Activated naive CD4-positive, alpha-beta T cell treated with anti-CD3 and anti-CD28 coated beads for 36 hours (primary cell): ENCODE results near the gene CDKL2. TPM values are rescaled to one million over a fixed set of nuclear protein-coding genes. Genes with fewer than 3 reads are reported as not detected.
A peak's percentile ranks its signal among the peaks of the same experiment; 100 is the strongest.
"Not testable (repeated sequence)": the region's sequence is repeated elsewhere in the genome, so short reads cannot be mapped to it uniquely, and the experiment has no call there.

Source experiments
- CTCF ChIA-PET: fragments of 350-600 bp; sonication (Branson Sonifier 250); formaldehyde crosslinking; loops from one replicate; lab custom pipeline; 2021; ENCODE audit warnings: antibody characterized with exemption; lab: Charles Lee
- DNase-seq: peaks from one replicate; pipeline ENCODE4 v3.0.0-alpha.2; 2020
- H3K27ac Mint-ChIP-seq: one replicate; pipeline ENCODE4 v1.8.0; 2021; ENCODE audit warnings: mild to moderate bottlenecking, mixed read lengths
- H3K27me3 Mint-ChIP-seq: one replicate; pipeline ENCODE4 v1.8.0; 2021; ENCODE audit warnings: low read depth, mixed read lengths
- H3K36me3 Mint-ChIP-seq: one replicate; pipeline ENCODE4 v1.8.0; 2021; ENCODE audit warnings: low read depth, mixed read lengths
- H3K4me1 Mint-ChIP-seq: one replicate; pipeline ENCODE4 v1.8.0; 2021; ENCODE audit warnings: low read depth, mixed read lengths
- H3K4me3 Mint-ChIP-seq: one replicate; pipeline ENCODE4 v1.8.0; 2021; ENCODE audit warnings: mild to moderate bottlenecking, moderate library complexity, mixed read lengths
- H3K9me3 Mint-ChIP-seq: one replicate; pipeline ENCODE4 v1.8.0; 2021; ENCODE audit warnings: mixed read lengths
- intact Hi-C: fragments of 100-400 bp; cut with micrococcal nuclease; formaldehyde crosslinking; loops from one replicate; pipeline ENCODE4 v1.15.1; 2023
- total RNA-seq, 2 experiments: library from RNA; stranded (reverse); gene quantifications; one replicate each; pipeline ENCODE4 v1.2.3, GENCODE V29; 2021

The CDKL2 gene
- total RNA-seq = 1 to 10 TPM in 1 of 2 experiments, under 1 TPM in 1; 0.79 to 1.2 TPM

GRCh38 chr4:75630174-75630936 lies at the start of gene CDKL2:
Gene CDKL2, minus strand, starts transcription at chr4:75630528. Its CDS starts 4,540 bp downstream, at chr4:75625988.
- Mint-ChIP-seq H3K4me3 (peak within 1 kb of the TSS; percentile 72), H3K4me1 (peaks cover 5% of the 10 kb centered on the region), H3K27me3 (no peaks in the 10 kb centered on the region), H3K36me3 (no peaks in the 10 kb centered on the region), H3K9me3 (no peaks in the 10 kb centered on the region), H3K27ac (no peak within 1 kb of the TSS)
- CTCF ChIA-PET = no interaction called here
- intact Hi-C loops = loop anchor here (1.0 to 10.0 kb wide), 7 partner anchors 25 to 514 kb away; partner anchors contain the start of genes G3BP2, NUP54, RCHY1 and THAP6
- DNase-seq = peak; percentile 91

- H3K4me3 Mint-ChIP-seq = no peak overlapping the region
- H3K9me3 Mint-ChIP-seq = no peaks in the 10 kb centered on the region
- CTCF ChIA-PET = no interaction called here
- H3K4me1 Mint-ChIP-seq = peaks cover 16% of the 10 kb centered on the region
- H3K36me3 Mint-ChIP-seq = no peaks in the 10 kb centered on the region
- intact Hi-C loops = loop anchor here (10.0 kb wide), 1 partner anchor 376 kb away; no protein-coding TSS in a partner anchor
- no peak for DNase-seq
- no peaks in the 10 kb centered on the region for H3K27me3 Mint-ChIP-seq
- no peak overlapping the region for H3K27ac Mint-ChIP-seq
Observed at GRCh38 chr4:75678965-75679364, 48.6 kb upstream of the CDKL2 start.

GRCh38 chr4:75678473-75678872 lies 48.1 kb upstream of the CDKL2 start:
- CTCF ChIA-PET = no interaction called here
- no peak overlapping the region for H3K27ac Mint-ChIP-seq
- intact Hi-C loops = loop anchor here (10.0 kb wide), 1 partner anchor 376 kb away; no protein-coding TSS in a partner anchor
- DNase-seq = no peak
- no peaks in the 10 kb centered on the region for H3K9me3 Mint-ChIP-seq
- peaks cover 14% of the 10 kb centered on the region for H3K4me1 Mint-ChIP-seq
- no peaks in the 10 kb centered on the region for H3K27me3 Mint-ChIP-seq
- no peaks in the 10 kb centered on the region for H3K36me3 Mint-ChIP-seq
- H3K4me3 Mint-ChIP-seq = no peak overlapping the region

- Mint-ChIP-seq H3K27me3 (no peaks in the 10 kb centered on the region), H3K36me3 (peaks cover 18% of the 10 kb centered on the region), H3K4me3 (no peak overlapping the region), H3K27ac (no peak overlapping the region), H3K9me3 (no peaks in the 10 kb centered on the region), H3K4me1 (peaks cover 22% of the 10 kb centered on the region)
- no peak for DNase-seq
- CTCF ChIA-PET = no interaction called here
- intact Hi-C loops = loop anchor here (10.0 kb wide), 1 partner anchor 380 kb away; no protein-coding TSS in a partner anchor
Observed at GRCh38 chr4:75675004-75675531, 44.7 kb upstream of the CDKL2 start.

GRCh38 chr4:75673959-75674328 lies 43.6 kb upstream of the CDKL2 start:
- H3K4me1 Mint-ChIP-seq = peaks cover 32% of the 10 kb centered on the region
- H3K4me3 Mint-ChIP-seq = peak overlapping the region; percentile 97
- no peaks in the 10 kb centered on the region for H3K9me3 Mint-ChIP-seq
- intact Hi-C loops = loop anchor here (1.0 to 10.0 kb wide), 10 partner anchors 24 to 1403 kb away; partner anchors contain the start of genes CCNI, CDKL2, NUP54 and RCHY1
- H3K27me3 Mint-ChIP-seq = no peaks in the 10 kb centered on the region
- peak overlapping the region; percentile 99 for H3K27ac Mint-ChIP-seq
- H3K36me3 Mint-ChIP-seq = peaks cover 18% of the 10 kb centered on the region
- DNase-seq = no peak
- CTCF ChIA-PET = interaction anchor here (0.6 to 3.2 kb wide), 3 partner anchors 10 to 49 kb away, joined by 3 to 16 read pairs (median 4); no protein-coding TSS in a partner anchor

- peaks cover 39% of the 10 kb centered on the region for H3K4me1 Mint-ChIP-seq
- no peaks in the 10 kb centered on the region for H3K27me3 Mint-ChIP-seq
- H3K36me3 Mint-ChIP-seq = peaks cover 18% of the 10 kb centered on the region
- CTCF ChIA-PET = interaction anchor here (0.6 to 3.2 kb wide), 3 partner anchors 11 to 50 kb away, joined by 3 to 16 read pairs (median 4); no protein-coding TSS in a partner anchor
- peak within 1 kb of the TSS; percentile 99 for H3K27ac Mint-ChIP-seq
- H3K4me3 Mint-ChIP-seq = peak within 1 kb of the TSS; percentile 97
- intact Hi-C loops = loop anchor here (1.0 to 10.0 kb wide), 10 partner anchors 25 to 1404 kb away; partner anchors contain the start of genes CCNI, CDKL2, NUP54 and RCHY1
- H3K9me3 Mint-ChIP-seq = no peaks in the 10 kb centered on the region
- DNase-seq = peak; percentile 99
Observed at GRCh38 chr4:75673027-75673958, 43.0 kb upstream of the CDKL2 start, which contains the start of gene G3BP2. Gene G3BP2, minus strand, starts transcription at chr4:75673411. Its CDS starts 11,386 bp downstream, at chr4:75662025.

GRCh38 chr4:75672461-75673026 lies 42.2 kb upstream of the CDKL2 start:
- no peaks in the 10 kb centered on the region for H3K27me3 Mint-ChIP-seq
- H3K27ac Mint-ChIP-seq = peak overlapping the region; percentile 99
- H3K4me1 Mint-ChIP-seq = peaks cover 46% of the 10 kb centered on the region
- peaks cover 18% of the 10 kb centered on the region for H3K36me3 Mint-ChIP-seq
- DNase-seq = peak; percentile 85
- intact Hi-C loops = loop anchor here (1.0 to 10.0 kb wide), 11 partner anchors 17 to 1405 kb away; partner anchors contain the start of genes CCNI, CDKL2, NUP54 and RCHY1
- peak overlapping the region; percentile 97 for H3K4me3 Mint-ChIP-seq
- H3K9me3 Mint-ChIP-seq = no peaks in the 10 kb centered on the region
- CTCF ChIA-PET = interaction anchor here (3.2 kb wide), 1 partner anchor 51 kb away, joined by 16 read pairs; no protein-coding TSS in a partner anchor

GRCh38 chr4:75671802-75672421 lies 41.6 kb upstream of the CDKL2 start:
- H3K4me3 Mint-ChIP-seq = peak overlapping the region; percentile 97
- CTCF ChIA-PET = interaction anchor here (3.2 kb wide), 1 partner anchor 51 kb away, joined by 16 read pairs; no protein-coding TSS in a partner anchor
- H3K9me3 Mint-ChIP-seq = no peaks in the 10 kb centered on the region
- DNase-seq = no peak
- H3K36me3 Mint-ChIP-seq = peaks cover 20% of the 10 kb centered on the region
- peak overlapping the region; percentile 99 for H3K27ac Mint-ChIP-seq
- intact Hi-C loops = loop anchor here (1.0 to 10.0 kb wide), 5 partner anchors 17 to 1405 kb away; partner anchors contain the start of genes CCNI, SCARB2 and SDAD1
- H3K4me1 Mint-ChIP-seq = peaks cover 52% of the 10 kb centered on the region
- H3K27me3 Mint-ChIP-seq = no peaks in the 10 kb centered on the region

GRCh38 chr4:75668596-75668995 lies 38.3 kb upstream of the CDKL2 start:
- Mint-ChIP-seq H3K9me3 (no peaks in the 10 kb centered on the region), H3K27me3 (no peaks in the 10 kb centered on the region), H3K27ac (peak overlapping the region; percentile 43), H3K4me1 (peaks cover 70% of the 10 kb centered on the region), H3K4me3 (peak overlapping the region; percentile 17), H3K36me3 (peaks cover 22% of the 10 kb centered on the region)
- no peak for DNase-seq
- CTCF ChIA-PET = interaction anchor here (1.0 to 3.7 kb wide), 4 partner anchors 15 to 511 kb away, joined by 3 to 19 read pairs (median 4); partner anchors contain the start of gene USO1
- intact Hi-C loops = no loop called here

- H3K27me3 Mint-ChIP-seq, DNase-seq, intact Hi-C loops, H3K9me3 Mint-ChIP-seq: not testable (repeated sequence)
- peaks cover 77% of the 10 kb centered on the region for H3K4me1 Mint-ChIP-seq
- peak overlapping the region; percentile 43 for H3K27ac Mint-ChIP-seq
- H3K36me3 Mint-ChIP-seq = peaks cover 15% of the 10 kb centered on the region
- CTCF ChIA-PET = interaction anchor here (0.6 to 3.7 kb wide), 5 partner anchors 9 to 181 kb away, joined by 3 to 19 read pairs (median 5); partner anchors contain the start of gene USO1
- H3K4me3 Mint-ChIP-seq = peak overlapping the region; percentile 48
Observed at GRCh38 chr4:75667636-75668035, 37.3 kb upstream of the CDKL2 start.
